HCT116 (cell line): ENCODE data around the gene PIEZO2. TPM values are rescaled to one million over a fixed set of nuclear protein-coding genes. Genes with fewer than 3 reads are reported as not detected.

Source experiments
- ATAC-seq: fragments of 200-7000 bp; cut with Tn5 transposase; 2 replicates; pipeline ENCODE4 v1.9.1; 2020; ENCODE audit warnings: mild to moderate bottlenecking, moderate library complexity
- BruUV-seq: library from RNA; stranded (reverse); fragments of 400-500 nt; replicated peaks from 2 replicates; lab custom pipeline; 2021; lab: Mats Ljungman, UMichigan
- CTCF ChIA-PET: fragments of 300-600 bp; sonication (Branson Sonifier 250); formaldehyde crosslinking; loops from one replicate; lab custom pipeline; 2021; ENCODE audit warnings: antibody characterized with exemption; lab: Charles Lee
- POLR2A ChIA-PET: fragments of 300-600, 350-600 bp; sonication (Branson Sonifier 250); formaldehyde crosslinking; loops from one replicate; lab custom pipeline; 2021; ENCODE audit warnings: antibody characterized with exemption; lab: Charles Lee
- RAD21 ChIA-PET, 2 experiments: fragments of 300-600 bp; sonication (Branson Sonifier 250); formaldehyde crosslinking; loops; one replicate each; lab custom pipeline; 2023; ENCODE audit warnings: low total read pairs in 2 of 2; ENCODE audit not compliant: uncharacterized antibody in 2 of 2, unreplicated experiment in 2 of 2, low non-redundant PET in 1 of 2; lab: Charles Lee
- DNase-seq: peaks from one replicate; pipeline ENCODE4 v3.0.0-alpha.2; 2010; ENCODE audit warnings: low read depth, low spot score
- H2AFZ ChIP-seq: fragments of 200-600 bp; shearing (Covaris generic), sonication (generic); 2 replicates; pipeline ENCODE4 v1.6.1; 2017; ENCODE audit warnings: low read depth, mixed run types, mixed read lengths, antibody characterized with exemption, low read length; ENCODE audit not compliant: poor library complexity, severe bottlenecking
- H3K27ac ChIP-seq: 2 replicates; pipeline ENCODE4 v1.5.1; 2012; ENCODE audit warnings: low read depth, low read length
- H3K27me3 ChIP-seq: fragments of 200-600 bp; sonication (generic); 2 replicates; pipeline ENCODE4 v1.6.1; 2016; ENCODE audit warnings: mixed run types, low read length, mixed read lengths; ENCODE audit not compliant: insufficient read depth
- H3K36me3 ChIP-seq, 2 experiments: fragments of 200-500 bp in 1 of 2; fragments of 200-600 bp in 1 of 2; sonication (Bioruptor generic) in 1 of 2; sonication (generic) in 1 of 2; 2 replicates each; pipeline versions ENCODE4 v1.5.1 to v1.6.1; 2014 to 2016; ENCODE audit warnings: low read length in 2 of 2, inconsistent platforms in 1 of 2, mixed read lengths in 1 of 2, mixed run types in 1 of 2; ENCODE audit not compliant: insufficient read depth in 2 of 2, control insufficient read depth in 1 of 2
- H3K4me1 ChIP-seq, 2 experiments: fragments of 200-600 bp in 1 of 2; sonication (generic) in 1 of 2; 2 replicates each; pipeline versions ENCODE4 v1.5.1 to v1.6.1; 2012 to 2017; ENCODE audit warnings: low read length in 2 of 2, inconsistent platforms in 1 of 2, mild to moderate bottlenecking in 1 of 2, mixed read lengths in 1 of 2, mixed run types in 1 of 2, moderate library complexity in 1 of 2; ENCODE audit not compliant: insufficient read depth in 2 of 2, control insufficient read depth in 1 of 2
- H3K4me2 ChIP-seq: fragments of 200-600 bp; sonication (generic); 2 replicates; pipeline ENCODE4 v1.6.1; 2017; ENCODE audit warnings: mixed run types, low read length, mixed read lengths
- H3K4me3 ChIP-seq, 2 experiments: fragments of 200-600 bp in 1 of 2; sonication (generic) in 1 of 2; replicated peaks in 1 of 2; 2 replicates each; pipeline ENCODE4 v1.5.1; 2011 to 2016; ENCODE audit warnings: low read length in 2 of 2, control low read depth in 1 of 2, low read depth in 1 of 2, mild to moderate bottlenecking in 1 of 2, mixed read lengths in 1 of 2, mixed run types in 1 of 2
- H3K79me2 ChIP-seq: fragments of 200-600 bp; sonication (generic); 2 replicates; pipeline ENCODE4 v1.6.1; 2017; ENCODE audit warnings: mild to moderate bottlenecking, mixed run types, low read length, moderate library complexity, mixed read lengths; ENCODE audit not compliant: insufficient read depth
- H3K9ac ChIP-seq: fragments of 200-600 bp; sonication (generic); 2 replicates; pipeline ENCODE4 v1.6.1; 2016; ENCODE audit warnings: low read length, mixed read lengths
- H3K9me2 ChIP-seq: fragments of 200-600 bp; sonication (generic), shearing (Covaris generic); 2 replicates; pipeline ENCODE4 v1.6.1; 2017; ENCODE audit warnings: mixed run types, mild to moderate bottlenecking, moderate library complexity; ENCODE audit not compliant: insufficient read depth
- H3K9me3 ChIP-seq, 2 experiments: fragments of 200-500 bp in 1 of 2; fragments of 200-600 bp in 1 of 2; sonication (Bioruptor generic) in 1 of 2; sonication (generic) in 1 of 2; 2 replicates each; pipeline ENCODE4 v1.6.1; 2014 to 2017; ENCODE audit warnings: low read length in 2 of 2, mixed read lengths in 2 of 2, inconsistent platforms in 1 of 2, low read depth in 1 of 2, mild to moderate bottlenecking in 1 of 2, mixed run types in 1 of 2, moderate library complexity in 1 of 2; ENCODE audit not compliant: control insufficient read depth in 1 of 2, insufficient read depth in 1 of 2
- H4K20me1 ChIP-seq: fragments of 200-600 bp; sonication (generic), shearing (Covaris generic); 2 replicates; pipeline ENCODE4 v1.6.1; 2017; ENCODE audit warnings: mixed run types, mild to moderate bottlenecking, moderate library complexity; ENCODE audit not compliant: insufficient read depth
- CBX3 ChIP-seq: IDR thresholded peaks from 2 replicates; pipeline ENCODE4 v1.6.1; 2012; ENCODE audit warnings: low read depth
- EGR1 ChIP-seq: IDR thresholded peaks from 2 replicates; pipeline ENCODE4 v1.6.1; 2012; ENCODE audit warnings: low read depth
- ELF1 ChIP-seq: IDR thresholded peaks from 2 replicates; pipeline ENCODE4 v1.6.1; 2012; ENCODE audit warnings: low read depth, borderline replicate concordance
- EZH2 ChIP-seq: fragments of 200-600 bp; sonication (generic); IDR thresholded peaks from 2 replicates; pipeline ENCODE4 v1.6.1; 2017; ENCODE audit warnings: antibody characterized with exemption, mixed run types
- EZH2phosphoT487 ChIP-seq: fragments of 200-600 bp; IDR thresholded peaks from 2 replicates; pipeline ENCODE4 v1.6.1; 2018; ENCODE audit warnings: antibody characterized with exemption, borderline replicate concordance
- FOSL1 ChIP-seq: IDR thresholded peaks from 2 replicates; pipeline ENCODE4 v1.6.1; 2012; ENCODE audit warnings: low read depth
- POLR2A ChIP-seq: IDR thresholded peaks from 2 replicates; pipeline ENCODE4 v1.7.0; 2011; ENCODE audit warnings: borderline replicate concordance; ENCODE audit not compliant: insufficient read depth, insufficient read length; ENCODE audit errors: extremely low read depth
- RAD21 ChIP-seq: IDR thresholded peaks from 2 replicates; pipeline ENCODE4 v1.6.1; 2012; ENCODE audit warnings: low read depth, mild to moderate bottlenecking
- REST ChIP-seq: IDR thresholded peaks from 2 replicates; pipeline ENCODE4 v1.6.1; 2012; ENCODE audit warnings: low read depth
- SIN3A ChIP-seq: IDR thresholded peaks from 2 replicates; pipeline ENCODE4 v1.6.1; 2012; ENCODE audit warnings: low read depth
- SP1 ChIP-seq: IDR thresholded peaks from 2 replicates; pipeline ENCODE4 v1.6.1; 2012; ENCODE audit warnings: low read depth
- SRF ChIP-seq: IDR thresholded peaks from 2 replicates; pipeline ENCODE4 v1.6.1; 2012; ENCODE audit warnings: low read depth
- YY1 ChIP-seq: IDR thresholded peaks from 2 replicates; pipeline ENCODE4 v1.6.1; 2011; ENCODE audit warnings: low read length, low read depth, moderate library complexity, mild to moderate bottlenecking; ENCODE audit not compliant: insufficient replicate concordance; ENCODE audit errors: extremely low read depth
- ZBTB33 ChIP-seq: IDR thresholded peaks from 2 replicates; pipeline ENCODE4 v1.6.1; 2011; ENCODE audit warnings: mild to moderate bottlenecking, low read length, moderate library complexity; ENCODE audit not compliant: insufficient replicate concordance; ENCODE audit errors: extremely low read depth
- ZFX ChIP-seq: fragments of 450-650 bp; IDR thresholded peaks from 2 replicates; pipeline ENCODE4 v1.6.1; 2017
- ZNF274 ChIP-seq: fragments of 200-500 bp; sonication (Bioruptor generic); IDR thresholded peaks from 2 replicates; pipeline ENCODE4 v1.6.1; 2014; ENCODE audit warnings: mild to moderate bottlenecking, low read depth, low read length, inconsistent platforms
- intact Hi-C: fragments of 100-400 bp; cut with micrococcal nuclease; formaldehyde crosslinking; loops from 2 replicates; pipeline ENCODE4 v1.10.0; 2022
- total RNA-seq: library from RNA; stranded (reverse); gene quantifications from one replicate; pipeline ENCODE4 v1.2.1, GENCODE V29; 2021; ENCODE audit not compliant: unreplicated experiment
- TF ChIP-seq, protein P1 (sequence below): IDR thresholded peaks from 2 replicates; pipeline ENCODE4 v1.6.1; 2012

PIEZO2 gene
- total RNA-seq, 1 experiment from 2014 or later = 0.34 TPM

- intact Hi-C loops = no loop called here
- ChIA-PET RAD21 (no interaction called here), CTCF (no interaction called here), POLR2A (no interaction called here)
- Histone ChIP-seq H3K79me2 (no peaks in the 10 kb centered on the region), H3K9me2 (no peaks in the 10 kb centered on the region), H4K20me1 (no peaks in the 10 kb centered on the region), H3K4me1 (no peaks in the 10 kb centered on the region), H3K4me2 (no peak overlapping the region), H2AFZ (no peak overlapping the region), H3K27me3 (peaks cover 23% of the 10 kb centered on the region), H3K9ac (no peak overlapping the region), H3K9me3 (no peaks in the 10 kb centered on the region), H3K36me3 (no peaks in the 10 kb centered on the region), H3K27ac (no peak overlapping the region), H3K4me3 (no peak overlapping the region)
- no peak for TF ChIP-seq RAD21
- TF ChIP-seq, protein P1, sequence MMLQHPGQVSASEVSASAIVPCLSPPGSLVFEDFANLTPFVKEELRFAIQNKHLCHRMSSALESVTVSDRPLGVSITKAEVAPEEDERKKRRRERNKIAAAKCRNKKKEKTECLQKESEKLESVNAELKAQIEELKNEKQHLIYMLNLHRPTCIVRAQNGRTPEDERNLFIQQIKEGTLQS = no peak
- no peak for TF ChIP-seq EGR1
- no peak for TF ChIP-seq POLR2A
- no peak for DNase-seq
- no TSS peak for BruUV-seq
- no peak for ATAC-seq
These were observed 273.6 kb downstream of the PIEZO2 start for GRCh38 chr18:10875811-10876210.

DNA sequence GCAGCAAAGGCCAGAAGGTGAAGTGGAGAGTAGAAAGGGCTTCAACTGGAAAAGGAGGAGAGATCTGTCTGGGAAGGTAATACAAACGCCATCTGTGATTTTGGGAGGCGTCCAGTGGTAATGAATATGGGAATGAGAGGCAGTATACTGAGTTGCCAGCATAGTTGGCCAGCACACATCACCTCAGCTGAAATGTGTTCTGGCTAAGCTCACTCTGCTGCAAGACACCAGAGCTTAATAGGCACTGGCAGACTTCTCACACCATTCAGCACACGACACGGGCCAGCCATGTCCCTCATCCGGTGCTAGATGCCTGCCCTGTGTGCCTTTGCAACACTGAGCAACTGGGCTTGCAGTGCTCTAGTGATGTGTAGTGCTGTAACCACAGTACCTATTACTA lies 277.1 kb downstream of the PIEZO2 start:
- intact Hi-C loops = no loop called here
- no peaks in the 10 kb centered on the region for H3K36me3 ChIP-seq
- H3K79me2 ChIP-seq = no peaks in the 10 kb centered on the region
- H3K27me3 ChIP-seq = peaks cover 36% of the 10 kb centered on the region
- no peaks in the 10 kb centered on the region for H3K9me3 ChIP-seq
- H3K4me3 ChIP-seq = no peak overlapping the region
- ATAC-seq = no peak
- ChIA-PET CTCF (no interaction called here), POLR2A (no interaction called here), RAD21 (no interaction called here)
- H2AFZ ChIP-seq = no peak overlapping the region
- no peaks in the 10 kb centered on the region for H3K4me1 ChIP-seq
- H3K27ac ChIP-seq = no peak overlapping the region
- no peaks in the 10 kb centered on the region for H3K9me2 ChIP-seq
- H3K4me2 ChIP-seq = no peak overlapping the region
- no peak for TF ChIP-seq SP1
- no peak for TF ChIP-seq ZFX
- TF ChIP-seq SIN3A = no peak
- no peak for TF ChIP-seq SRF
- TF ChIP-seq ZBTB33 = no peak
- TF ChIP-seq EZH2 = no peak
- TF ChIP-seq FOSL1 = no peak
- TF ChIP-seq ZNF274 = no peak
- TF ChIP-seq ELF1 = no peak
- TF ChIP-seq REST = no peak
- no peak for TF ChIP-seq POLR2A
- no peak for TF ChIP-seq CBX3
- no peak for TF ChIP-seq EZH2phosphoT487
- no peak for TF ChIP-seq YY1
- no TSS peak for BruUV-seq
- no peaks in the 10 kb centered on the region for H4K20me1 ChIP-seq
- no peak for DNase-seq
- no peak overlapping the region for H3K9ac ChIP-seq
